ENCODE measurements around the gene ZKSCAN3.
A peak's percentile ranks its signal among the peaks of the same experiment; 100 is the strongest.
"Not testable (repeated sequence)": the region's sequence is repeated elsewhere in the genome, so short reads cannot be mapped to it uniquely, and the experiment has no call there.

Gene ZKSCAN3

DNA sequence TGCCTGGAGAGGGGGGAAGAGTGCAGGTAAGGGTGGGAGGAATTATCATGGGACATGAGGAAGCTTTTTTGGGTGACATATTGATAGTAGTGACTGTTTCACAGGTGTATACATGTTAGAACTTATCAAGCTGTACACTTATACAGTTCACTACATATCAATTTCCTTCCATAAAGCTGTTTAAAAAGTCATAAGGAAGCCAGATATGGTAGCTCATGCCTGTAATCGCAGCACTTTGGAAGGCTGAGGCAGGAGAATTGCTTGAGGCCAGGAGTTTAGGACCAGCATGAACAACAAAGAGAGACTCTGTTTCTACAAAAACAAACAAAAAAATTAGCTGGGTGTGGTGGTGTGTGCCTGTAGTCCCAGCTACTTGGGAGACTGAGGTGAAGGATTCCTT lies 28.1 kb downstream of the ZKSCAN3 start:
- DNase-seq (ENCODE audit: low read depth) = no peak

DNA sequence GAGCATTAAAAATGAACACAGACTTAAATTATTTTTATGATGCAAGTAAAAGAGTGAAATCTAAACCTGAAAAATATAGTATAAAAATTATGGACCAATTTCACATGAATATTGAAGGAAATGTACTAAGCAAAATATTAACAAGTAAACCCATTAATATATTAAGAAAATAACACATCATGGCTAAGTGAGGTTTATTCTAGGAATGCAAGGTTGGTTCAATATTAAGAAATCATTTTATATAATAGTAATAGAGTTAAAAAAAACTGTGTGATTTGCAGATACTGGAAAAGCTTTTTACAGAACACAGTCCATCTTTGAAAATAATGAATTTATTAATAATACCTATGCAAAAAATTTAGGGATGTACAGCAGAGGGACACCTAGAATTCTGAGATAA lies 28.9 kb downstream of the ZKSCAN3 start:
- DNase-seq (ENCODE audit: low read depth) = no peak

DNA sequence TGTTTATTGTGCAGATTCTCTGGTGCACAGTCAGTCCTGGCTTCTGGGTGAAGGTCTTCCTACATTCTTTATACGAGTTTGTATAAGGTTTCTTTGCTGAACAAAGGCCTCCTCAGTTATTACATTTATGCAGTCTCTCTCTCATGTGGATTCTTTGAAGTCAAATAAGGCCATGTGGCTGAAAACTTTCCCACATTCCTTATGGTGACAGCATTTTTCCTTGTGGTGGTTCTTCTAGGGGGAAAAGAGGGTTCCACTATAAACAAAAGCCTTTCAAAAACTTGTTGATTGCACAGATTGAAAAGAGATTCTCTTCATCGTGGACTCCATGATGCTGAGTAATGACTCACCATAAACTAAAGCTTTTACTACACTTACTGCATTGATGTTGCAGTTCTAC lies 30.6 kb downstream of the ZKSCAN3 start:
- no peak for DNase-seq (ENCODE audit: low read depth)

DNA sequence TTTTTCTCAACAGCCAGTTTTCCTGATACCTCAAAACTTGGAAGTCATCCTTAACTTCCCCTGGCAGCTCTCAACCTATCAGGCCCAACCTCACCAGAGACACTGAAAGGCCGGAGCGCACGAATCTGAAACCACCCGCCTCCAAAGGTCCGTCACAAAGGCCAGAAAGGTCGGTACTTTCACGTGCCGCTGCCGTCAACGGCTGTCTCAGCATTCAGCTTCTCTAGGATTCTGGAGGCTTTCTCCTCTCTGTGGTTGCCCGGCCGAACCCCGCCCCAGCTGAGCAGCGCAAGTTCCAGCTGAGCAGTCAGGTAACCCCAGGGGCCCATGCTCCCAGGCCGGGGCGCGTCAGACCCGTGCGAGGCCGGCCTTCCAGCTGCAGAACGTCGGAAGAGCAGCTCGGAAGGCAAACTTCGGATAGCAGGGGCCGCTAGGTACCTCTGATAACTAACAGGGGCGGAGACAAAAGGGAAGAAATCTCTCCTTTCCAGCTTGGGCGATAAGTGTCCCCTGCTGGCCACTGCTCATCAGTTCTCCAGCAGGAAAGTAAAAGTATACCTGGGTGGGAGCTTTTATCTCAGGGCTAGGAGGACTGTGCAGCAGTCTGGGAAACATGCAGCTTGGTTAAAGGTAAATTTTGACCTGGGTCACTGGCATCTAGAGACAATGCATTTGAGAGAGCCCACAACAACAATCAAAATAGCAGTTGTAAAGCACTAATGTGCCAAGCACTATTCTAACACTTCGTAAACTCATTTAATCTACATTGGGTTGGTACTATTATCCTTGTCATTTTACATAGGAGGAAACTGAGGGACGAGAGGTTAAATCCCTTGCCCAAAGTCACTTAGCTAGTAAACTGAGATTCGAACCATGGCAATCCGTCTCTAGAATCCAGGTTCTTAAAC lies 33.7 kb downstream of the ZKSCAN3 start:
- DNase-seq (ENCODE audit: low read depth) = no peak

DNA sequence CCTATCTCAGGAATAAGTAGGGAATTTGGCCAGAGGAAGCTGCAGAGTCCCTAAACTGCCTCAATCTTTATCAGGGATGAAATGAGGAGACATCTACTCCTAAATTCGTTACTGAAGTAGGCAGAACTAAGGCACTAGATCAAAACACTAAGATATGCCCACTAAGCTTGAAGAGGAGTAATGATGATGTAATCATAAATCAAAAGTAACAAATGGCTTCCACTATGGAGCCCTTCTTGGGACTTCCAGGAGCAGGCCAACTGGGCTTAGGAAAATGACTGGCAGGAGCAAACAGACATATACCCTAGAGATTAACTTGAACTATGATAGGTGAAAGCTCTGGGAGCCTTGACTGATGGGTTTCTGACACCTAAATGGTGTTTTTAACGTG lies 34.4 kb downstream of the ZKSCAN3 start:
- DNase-seq (ENCODE audit: low read depth) = no peak

DNA sequence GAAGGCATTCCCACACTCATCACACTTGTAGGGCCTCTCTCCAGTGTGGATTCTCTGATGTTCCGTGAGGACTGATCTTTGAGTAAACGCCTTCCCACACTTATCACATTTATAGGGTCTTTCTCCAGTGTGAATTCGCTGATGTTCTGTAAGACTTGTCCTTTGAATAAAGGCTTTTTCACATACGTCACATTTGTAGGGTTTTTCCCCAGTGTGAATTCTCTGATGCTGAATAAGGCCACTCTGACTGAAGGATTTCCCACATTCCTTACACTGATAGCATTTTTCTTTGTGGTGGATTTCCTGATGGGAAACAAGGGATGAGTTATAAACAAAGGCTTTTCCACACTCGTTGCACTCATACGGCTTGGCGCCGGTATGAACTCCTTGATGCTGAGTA lies 40.9 kb downstream of the ZKSCAN3 start:
- DNase-seq (ENCODE audit: low read depth) = no peak

DNA sequence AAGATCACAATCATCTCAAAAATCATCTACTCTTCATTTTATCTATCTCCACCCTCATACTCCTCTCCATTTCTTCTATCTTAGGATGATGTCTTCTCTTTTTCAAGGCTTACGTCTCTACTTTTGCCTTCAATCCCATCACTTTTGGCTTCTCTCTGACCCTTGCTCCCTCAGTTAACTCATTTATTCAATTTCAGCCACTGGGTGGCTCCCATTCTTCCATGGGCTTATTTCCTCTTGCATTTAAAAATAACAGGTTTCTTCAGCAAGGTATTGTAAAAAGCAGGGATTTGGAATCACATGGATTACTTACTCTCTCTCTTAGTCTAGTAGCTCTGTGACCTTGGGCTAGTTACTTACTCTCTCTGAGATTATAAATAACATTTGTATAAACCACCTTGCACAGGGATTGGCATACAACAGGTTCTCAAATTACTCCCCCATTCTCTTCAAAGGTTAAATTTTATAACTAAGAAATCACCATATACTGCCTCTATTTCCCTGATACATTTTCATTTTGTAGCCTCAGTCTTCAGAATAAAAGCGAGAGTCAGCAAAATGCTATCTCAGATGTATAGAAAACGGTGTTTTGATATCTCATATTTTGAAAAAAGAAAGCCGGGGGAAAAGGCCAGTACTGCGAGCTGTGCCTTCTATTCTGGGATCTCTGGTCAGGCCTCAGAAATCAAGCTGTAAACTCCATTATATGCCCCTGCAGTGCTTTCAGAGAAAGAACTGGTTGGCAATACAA lies 44.3 kb downstream of the ZKSCAN3 start:
- no peak for DNase-seq (ENCODE audit: low read depth)

DNA sequence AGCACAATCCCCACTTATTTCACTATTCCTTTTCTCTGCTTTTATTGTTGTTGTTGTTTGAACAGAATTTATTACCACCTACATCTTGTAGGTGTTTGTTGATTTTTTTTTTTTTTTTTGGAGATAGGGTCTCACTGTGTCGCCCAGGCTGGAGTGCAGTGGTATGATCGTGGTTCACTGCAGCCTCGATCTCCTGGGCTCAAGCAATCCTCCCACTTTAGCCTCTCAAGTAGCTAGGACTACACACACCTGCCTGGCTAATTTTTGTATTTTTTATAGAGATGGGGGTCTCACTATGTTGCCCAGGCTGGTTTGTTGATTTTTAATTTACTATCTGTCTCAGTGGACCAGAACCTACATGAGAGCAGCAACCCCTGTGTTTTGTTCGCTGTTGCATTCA lies 46.2 kb downstream of the ZKSCAN3 start:
- DNase-seq (ENCODE audit: low read depth) = no peak

DNA sequence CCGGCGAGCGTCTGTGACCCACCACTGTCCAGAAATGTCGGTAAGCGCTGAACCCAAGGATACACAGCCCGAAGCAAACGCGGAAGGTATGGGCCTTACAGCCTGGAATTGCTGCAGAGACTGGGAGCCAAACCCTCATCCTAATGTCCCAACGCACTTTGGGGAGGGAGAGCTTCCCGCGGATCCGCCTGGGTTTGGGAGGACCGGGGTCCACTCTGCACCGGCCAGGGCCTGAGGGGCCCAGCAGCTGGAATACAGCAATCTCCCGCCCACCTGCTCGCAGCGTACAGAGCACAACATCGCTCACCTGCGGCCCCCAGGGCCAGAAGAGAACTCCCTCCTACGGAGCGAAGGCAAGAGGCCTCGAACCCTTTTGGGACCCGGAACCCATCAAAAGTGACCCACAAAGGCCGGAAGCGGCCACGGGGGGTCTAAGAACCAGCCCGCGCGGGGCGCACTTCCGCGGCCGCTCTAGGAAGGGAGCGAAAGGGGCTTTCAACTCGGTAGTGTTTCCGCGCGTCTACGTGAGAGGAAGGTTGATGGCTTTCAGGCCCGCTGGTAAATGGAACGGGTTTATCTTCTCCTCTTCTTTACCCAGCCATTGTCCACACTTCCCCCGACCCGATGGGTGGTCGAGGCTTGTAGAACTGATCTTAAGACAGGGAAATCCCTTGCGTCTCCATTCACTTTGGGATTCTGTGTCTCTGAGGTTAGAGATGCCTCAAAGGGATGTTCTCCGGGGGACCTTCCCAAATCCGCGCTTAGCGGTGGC lies 49.8 kb downstream of the ZKSCAN3 start, which contains the start of gene ZSCAN12:
ZSCAN12 (minus strand) TSS at position 398 of the 772 bp plus-strand sequence. CDS start 1,342 bp downstream, outside the sequence.
- peak; percentile 64 for DNase-seq (ENCODE audit: low read depth)

DNA sequence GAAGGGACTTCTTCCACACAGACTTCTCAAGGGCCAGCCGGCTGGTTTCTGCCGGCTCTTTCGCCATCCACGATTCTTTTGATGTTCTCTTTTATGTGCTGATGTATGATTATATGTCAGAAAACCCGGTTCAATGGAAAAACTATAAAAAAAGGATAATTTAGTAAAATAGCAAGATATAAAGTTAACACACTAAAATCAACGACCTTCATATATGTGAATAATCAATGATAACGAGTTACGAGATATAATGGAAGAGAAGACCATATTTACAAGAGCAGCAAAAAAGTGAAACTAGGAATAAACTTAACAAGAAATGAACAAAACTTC lies 50.3 kb downstream of the ZKSCAN3 start:
- DNase-seq (ENCODE audit: low read depth) = no peak

DNA sequence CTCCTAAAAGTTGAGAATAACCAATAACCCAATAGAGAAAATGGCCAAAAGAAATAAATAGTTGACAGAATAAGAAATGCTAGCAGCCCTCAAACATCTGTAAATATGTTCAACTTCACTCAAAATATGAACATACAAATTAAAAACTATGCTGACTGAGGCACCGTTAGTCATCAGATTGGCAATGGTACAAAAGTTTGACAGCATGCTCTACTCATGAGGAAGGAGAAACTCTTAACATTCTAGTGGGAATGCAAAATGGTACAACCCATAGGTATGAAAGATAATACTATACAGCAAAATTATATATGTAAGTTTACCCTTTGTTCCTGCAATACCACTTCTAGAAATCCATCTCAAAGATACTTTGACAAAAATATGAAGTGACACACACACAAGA lies 51.4 kb downstream of the ZKSCAN3 start:
- DNase-seq (ENCODE audit: low read depth) = no peak

DNA sequence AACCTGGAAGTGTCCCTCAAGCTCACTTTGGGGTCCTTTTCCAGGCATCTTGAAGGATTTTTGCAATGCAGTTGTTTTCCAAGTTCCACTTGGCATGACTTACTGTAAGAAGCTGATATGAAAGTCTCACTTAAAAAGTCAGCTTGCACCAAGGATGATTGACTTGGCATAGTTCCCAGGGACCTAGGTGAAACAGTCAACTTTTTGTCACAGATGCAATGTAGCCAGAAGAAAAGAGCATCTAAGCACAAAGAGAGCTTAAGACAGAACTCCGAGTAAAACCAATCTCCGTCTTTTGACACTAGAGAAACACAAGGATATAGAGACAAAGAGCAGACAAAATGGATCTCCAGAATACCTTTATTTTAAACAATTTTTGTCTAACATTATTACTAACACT lies 52.5 kb downstream of the ZKSCAN3 start:
- DNase-seq (ENCODE audit: low read depth) = no peak

DNA sequence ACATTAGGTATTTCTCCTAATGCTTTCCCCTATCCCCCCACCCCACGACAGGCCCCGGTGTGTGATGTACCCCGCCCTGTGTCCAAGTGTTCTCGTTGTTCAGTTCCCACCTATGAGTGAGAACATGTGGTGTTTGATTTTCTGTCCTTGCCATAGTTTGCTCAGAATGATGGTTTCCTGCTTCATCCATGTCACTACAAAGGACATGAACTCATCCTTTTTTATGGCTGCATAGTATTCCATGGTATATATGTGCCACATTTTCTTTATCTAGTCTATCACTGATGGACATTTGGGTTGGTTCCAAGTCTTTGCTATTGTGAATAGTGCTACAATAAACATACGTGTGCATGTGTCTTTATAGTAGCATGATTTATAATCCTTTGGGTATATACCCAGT lies 54.2 kb downstream of the ZKSCAN3 start:
- not testable (repeated sequence) for DNase-seq (ENCODE audit: low read depth)

DNA sequence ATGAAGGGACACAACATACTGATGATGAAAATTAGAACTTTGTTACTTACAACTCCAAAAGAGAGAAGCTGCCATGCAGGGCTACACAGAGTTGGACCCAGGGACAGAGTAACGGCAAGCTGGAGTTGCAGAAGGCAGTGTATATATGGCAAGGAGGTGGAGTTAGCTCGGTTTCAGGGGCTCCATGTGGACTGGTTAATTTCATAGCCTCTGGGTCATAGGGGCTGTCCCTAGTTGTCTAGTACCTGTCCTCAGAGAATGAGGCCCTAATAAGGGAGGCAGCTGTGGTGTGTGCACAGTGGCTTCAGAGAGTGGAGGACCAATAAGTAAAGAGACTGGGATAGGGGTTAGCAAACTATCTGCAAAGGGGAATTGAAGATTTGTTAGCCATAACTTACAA lies 57.7 kb downstream of the ZKSCAN3 start:
- DNase-seq (ENCODE audit: low read depth) = no peak

DNA sequence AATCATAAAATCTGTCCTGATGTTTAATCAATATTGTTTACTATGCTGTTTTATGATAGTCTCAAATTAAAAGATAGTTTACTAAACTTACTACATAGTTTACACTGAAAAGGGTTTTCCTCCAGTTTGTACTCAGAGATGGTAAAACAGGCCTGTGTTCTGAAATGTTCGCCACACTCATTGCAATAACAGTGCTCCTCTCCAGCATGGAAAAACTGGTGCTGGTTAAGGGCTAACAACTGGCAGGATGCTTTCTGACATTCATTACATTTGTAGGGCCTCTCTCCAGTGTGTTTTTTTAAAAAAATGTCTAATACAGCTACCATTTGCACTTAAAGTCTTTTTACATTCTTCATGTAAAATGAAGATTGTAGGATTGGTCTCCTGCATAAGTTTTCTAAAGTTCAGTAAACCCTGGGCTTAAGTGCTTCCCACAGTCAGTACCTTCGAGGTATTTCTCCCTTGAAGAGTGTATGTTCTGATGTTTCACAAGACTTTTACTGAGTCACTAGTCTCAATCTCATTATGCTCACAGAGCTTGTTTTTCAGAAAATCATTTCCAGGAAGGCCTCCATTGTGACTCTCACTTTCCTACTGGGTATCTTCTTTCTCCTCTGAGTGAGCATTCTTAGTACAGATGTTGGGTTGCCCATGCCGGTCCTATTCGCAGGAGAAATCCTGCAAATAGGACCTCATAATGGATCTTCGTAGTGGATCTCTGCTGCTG lies 58.5 kb downstream of the ZKSCAN3 start:
- no peak for DNase-seq (ENCODE audit: low read depth)

DNA sequence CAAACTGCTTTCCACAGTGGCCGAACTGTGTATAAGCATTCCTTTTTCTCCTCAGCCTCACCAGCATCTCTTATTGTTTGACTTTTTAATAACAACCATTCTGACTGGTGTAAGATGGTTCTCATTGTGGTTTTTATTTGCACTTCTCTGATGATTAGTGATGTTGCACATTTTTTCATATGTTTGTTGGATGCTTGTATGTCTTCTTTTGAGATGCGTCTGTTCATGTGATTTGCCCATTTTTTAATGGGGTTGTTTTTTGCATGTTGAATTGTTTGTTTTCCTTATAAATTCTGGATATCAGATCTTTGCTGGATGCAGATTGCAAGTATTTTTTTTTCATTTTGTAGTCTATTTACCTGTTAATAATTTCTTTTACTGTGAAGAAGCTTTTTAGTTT lies 61.0 kb downstream of the ZKSCAN3 start:
- DNase-seq (ENCODE audit: low read depth) = no peak

DNA sequence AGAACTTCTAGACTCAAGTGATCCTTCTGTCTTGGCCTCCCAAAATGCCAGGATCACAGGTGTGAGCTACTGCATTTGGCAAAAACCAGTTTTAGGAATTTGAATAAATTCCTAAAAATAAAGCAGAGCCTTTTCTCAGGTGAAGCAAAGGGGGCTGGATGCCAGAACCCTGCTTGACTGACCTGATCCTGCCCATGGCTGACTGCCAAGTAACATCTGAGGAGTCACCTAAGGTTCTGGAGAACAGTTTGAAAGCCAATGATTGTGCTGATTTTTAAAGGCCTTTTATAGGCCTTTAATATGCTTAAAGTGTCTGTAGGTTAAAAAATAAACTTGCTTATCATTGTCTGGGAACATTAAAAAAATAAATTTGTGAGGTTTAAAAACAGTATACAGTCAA lies 63.9 kb downstream of the ZKSCAN3 start:
- DNase-seq (ENCODE audit: low read depth) = no peak

All from stimulated activated CD8-positive, alpha-beta memory T cell treated with anti-CD3 and anti-CD28 coated beads, Interleukin-7, amount 100 ng/mL, for 24 hours (primary cell).